Caki2 (cell line): ENCODE results near the gene RAB5IF. TPM values are rescaled to one million over a fixed set of nuclear protein-coding genes. Genes with fewer than 3 reads are reported as not detected.
"Not testable (repeated sequence)": the region's sequence is repeated elsewhere in the genome, so short reads cannot be mapped to it uniquely, and the experiment has no call there.

ENCODE experiments used
- DNase-seq: peaks from one replicate; pipeline ENCODE4 v3.0.0-alpha.2; 2015; ENCODE audit warnings: low read depth
- in situ Hi-C: cut with HindIII; loops from 2 replicates; pipeline ENCODE4 v1.10.0; 2016; ENCODE audit warnings: low sequenced_read_pairs, low pct_unique_long_range_greater_than_20kb, mixed read lengths
- total RNA-seq: library from RNA; depleted of rRNA; stranded (reverse); fragments of >200 nt; shearing (Covaris generic); gene quantifications from 2 replicates; pipeline ENCODE4 v1.2.3, GENCODE V29; 2014; ENCODE audit warnings: low replicate concordance

Gene RAB5IF
- total RNA-seq, 1 experiment from 2014 or later, result 423 TPM

DNA sequence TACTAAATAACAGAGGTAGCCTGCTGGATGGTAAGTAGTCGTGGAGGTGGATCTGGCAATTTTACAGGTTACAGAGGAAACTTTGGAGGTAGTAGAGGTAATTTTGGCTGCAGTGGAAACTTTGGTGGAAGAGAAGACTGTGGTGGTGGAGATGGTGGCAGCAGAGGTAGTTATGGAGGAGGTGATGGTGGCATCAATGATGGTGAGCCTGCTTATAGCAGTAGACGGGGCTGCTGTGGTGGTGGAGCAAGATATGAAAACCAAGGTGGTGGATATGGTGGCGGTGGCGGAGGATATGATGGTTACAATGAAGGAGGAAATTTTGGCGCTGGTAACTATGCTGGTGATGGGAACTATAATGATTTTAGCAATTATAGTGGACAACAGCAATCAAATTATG, 15.3 kb downstream of the RAB5IF start:
- in situ Hi-C loops, result no loop called here
- DNase-seq, result no peak

DNA sequence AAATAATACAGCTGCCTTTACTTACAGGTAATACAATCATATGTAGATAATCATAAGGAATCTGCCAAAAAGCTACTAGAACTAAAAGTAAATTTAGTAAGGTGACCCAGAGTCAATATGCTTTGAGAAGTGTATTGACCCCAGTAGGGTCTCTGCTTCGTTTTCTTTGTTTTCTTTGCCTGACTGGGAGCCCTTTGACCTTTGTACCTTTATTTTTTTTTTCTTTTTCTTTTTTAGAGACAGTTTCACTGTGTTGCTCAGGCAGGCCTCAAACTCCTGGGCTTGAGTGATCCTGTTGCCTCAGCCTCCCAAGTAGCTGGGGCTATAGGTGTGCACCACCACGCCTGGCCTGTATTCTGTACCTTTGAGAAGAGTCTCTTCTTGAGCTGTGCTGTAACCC, 17.9 kb downstream of the RAB5IF start:
- DNase-seq, result no peak
- in situ Hi-C loops, result no loop called here

DNA sequence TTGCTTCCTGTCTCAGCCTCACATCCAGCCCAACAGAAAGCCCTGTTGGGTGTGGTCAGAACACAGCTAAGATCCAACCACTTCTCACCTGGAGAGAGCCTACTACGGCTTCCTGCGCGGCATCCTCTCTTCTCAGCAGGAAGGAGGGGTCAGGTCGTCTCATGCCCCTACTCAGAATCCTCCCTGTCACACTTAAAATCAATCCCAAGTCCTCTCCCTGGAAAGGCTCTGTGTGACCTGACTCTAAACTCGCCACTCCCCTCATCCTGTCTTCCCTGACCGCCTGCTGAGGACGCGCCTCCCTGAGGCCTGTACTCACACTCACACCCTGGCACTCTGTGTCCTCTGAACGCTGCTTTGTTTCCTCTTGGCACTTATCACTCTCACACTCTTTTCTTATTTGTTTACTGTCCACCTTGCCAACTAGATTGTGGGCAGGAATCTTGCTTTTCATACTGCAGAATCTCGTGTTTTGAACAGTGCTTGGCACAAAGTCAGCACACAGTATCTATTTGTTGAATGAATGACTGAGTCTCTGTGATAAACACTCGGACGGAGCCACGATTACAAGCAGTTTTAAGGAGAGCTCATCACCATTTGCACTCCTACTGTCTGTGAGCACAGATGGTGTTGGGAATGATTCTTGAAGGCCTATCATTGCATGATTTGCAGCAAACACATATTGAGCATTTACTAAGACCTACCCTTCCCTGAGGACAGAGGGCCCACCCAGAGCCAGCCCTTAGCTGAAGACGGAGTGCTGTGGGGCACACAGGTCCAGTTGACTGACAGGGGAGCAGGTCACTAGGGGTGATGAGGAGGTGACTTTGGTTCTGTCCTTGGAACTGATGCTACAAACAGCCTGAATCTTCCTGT, 18.7 kb downstream of the RAB5IF start:
- in situ Hi-C loops, result no loop called here

DNA sequence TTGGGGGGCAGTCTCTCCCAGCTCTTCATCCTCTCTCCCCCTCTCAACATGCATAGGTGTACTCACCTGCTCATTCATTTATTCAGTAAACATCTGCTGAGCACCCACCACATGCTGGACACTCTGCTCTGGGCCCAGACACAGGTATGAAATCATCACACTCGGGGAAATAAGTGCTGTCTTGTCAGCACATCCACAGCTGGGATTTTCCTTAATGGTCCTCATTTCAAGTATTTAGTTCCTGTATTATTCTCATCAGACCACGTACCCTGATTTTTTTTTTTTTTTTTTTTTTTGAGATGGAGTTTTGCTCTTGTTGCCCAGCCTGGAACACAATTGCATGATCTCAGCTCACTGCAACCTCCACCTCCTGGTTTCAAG, 19.4 kb downstream of the RAB5IF start:
- in situ Hi-C loops, result no loop called here
- DNase-seq, result no peak

More for the DNA sequence above, 18.7 kb downstream of the RAB5IF start:
- DNase-seq, result no peak

DNA sequence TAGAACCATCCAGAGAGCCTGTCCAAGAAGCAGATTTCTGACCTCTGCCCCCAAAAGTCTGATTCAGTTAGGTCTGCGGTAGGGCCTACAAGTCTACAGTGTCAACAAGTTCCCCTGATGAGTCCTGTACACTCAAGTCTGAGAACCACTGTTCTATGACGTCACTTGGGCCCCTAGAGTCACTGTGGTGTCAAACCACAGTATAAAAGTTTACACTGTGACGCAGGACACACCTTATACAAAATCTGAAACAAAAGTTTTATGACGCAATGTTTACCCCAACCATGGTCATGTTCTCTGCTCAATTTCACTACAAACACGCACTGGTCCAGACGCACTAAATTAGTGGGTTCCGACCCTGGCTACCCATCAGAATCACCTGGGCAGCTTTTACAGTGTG, 22.5 kb downstream of the RAB5IF start:
- in situ Hi-C loops, result no loop called here
- no peak for DNase-seq

DNA sequence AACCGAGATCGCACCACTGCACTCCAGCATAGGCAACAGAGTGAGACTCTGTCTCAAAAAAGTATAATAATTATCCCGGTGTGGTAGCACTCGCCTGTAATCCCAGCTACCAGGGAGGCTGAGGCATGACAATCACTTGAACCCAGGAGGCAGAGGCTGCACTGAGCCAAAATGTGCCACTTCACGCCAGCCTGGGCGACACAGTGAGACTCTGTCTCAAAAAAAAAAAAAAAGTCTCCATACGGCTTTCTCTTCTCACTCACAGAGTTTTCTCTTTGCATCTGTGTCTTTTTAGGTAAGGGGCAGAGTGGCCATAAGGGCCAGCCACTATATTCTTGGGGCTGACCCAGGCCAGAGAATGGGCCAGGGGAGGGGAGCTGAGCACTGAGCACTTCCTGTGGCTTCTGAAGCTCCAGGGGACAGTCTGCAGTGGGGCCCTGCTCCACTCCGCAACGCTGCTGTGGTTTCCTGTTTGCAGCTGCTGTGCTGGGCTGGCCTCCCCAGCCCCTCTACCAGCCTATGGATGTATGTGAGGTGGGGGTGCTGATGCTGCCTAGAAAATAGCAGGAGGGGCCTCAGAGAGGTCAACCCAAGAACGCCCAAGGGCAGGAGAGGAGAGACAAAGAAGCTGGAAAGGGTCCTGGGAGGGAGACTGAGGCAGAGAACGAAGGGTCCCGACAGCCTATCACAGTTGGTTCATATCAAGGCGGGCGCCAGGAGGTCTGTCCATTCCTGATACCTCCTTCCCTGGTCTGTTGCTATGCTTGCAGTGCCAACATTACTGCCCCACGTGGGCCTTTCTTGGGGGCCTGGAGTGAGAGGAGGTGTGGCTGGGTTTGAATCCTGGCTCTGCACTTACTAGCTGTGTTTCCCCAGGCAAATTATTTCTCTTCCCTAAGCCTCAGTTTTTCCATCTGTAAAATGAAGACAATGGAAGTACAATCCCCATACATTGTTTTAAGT, 24.4 kb downstream of the RAB5IF start:
- in situ Hi-C loops, result no loop called here

DNA sequence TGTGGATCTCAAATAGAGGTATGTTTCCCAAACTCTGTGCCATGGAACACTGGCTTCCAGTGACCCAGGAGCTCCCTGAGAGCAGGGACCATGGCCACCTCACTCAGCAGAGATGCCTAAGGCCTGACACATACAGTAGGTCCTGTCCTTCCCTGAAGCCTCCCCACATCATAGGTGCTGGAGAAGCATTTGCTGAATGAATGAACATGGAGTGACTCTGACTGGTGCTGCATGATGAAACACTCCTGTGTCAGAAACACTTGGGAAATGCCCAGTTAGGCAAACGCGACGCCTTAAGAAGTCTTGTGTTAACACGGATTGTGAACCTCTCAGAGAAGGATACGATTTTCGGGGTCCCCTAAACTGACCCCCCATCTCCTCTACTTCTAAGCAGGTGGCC, 26.1 kb downstream of the RAB5IF start:
- no peak for DNase-seq
- in situ Hi-C loops, result no loop called here

More for the DNA sequence above, 24.4 kb downstream of the RAB5IF start:
- no peak for DNase-seq

DNA sequence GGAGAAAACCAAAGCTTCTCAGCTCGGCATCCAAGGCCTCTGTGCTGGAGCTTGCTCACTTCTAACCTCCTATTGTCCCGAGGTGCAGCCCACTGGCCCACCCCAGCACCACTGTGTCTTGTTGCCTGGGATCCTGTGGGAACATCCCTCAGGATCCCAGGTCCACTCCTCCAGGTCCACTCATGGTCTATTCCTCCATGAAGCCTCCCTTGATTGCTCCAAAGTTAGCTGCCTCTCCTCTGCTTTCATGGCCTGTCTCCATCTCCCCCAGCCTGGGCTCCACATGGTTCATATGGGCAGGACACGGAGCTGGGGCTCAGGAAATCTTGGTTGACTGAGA, 26.5 kb downstream of the RAB5IF start:
- no peak for DNase-seq
- in situ Hi-C loops, result no loop called here

DNA sequence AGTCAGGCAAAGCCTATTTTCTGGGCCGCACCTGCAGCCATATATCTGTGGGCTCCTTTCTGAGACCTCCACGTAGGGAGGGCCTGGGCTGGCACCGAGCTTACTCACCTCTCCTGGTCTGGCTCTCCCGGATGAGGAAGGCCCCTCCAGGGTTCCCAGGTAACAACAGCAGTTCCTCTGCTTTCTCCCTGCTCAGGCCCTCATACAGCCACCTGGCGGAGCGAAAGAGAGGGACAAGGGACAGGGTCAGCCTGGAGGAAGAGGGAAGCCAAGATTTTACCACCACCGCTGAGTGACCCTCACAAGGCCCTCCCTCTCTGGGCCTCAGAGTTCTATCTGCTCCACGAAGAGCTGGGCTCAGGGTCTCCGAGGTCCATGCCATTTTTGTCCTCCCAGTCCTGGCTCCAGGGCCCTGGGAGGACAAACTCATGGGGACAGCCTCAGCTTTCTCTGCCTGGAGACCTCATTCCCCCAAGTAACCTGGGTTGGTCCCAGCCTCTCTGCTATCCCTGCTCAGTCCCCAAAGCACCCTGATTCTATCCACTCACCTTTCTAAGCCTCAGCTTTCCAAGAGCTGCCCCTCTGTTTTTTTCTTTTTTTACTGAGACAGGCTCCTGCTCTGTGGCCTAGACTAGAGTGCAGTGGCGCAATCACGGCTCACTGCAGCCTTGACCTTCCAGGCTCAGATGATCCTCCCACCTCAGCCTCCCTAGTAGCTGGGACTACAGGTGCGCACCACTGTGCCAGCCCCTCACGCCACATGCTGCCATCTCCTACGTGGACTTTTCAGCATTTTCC, 27.1 kb downstream of the RAB5IF start:
- in situ Hi-C loops, result no loop called here
- DNase-seq, result no peak

DNA sequence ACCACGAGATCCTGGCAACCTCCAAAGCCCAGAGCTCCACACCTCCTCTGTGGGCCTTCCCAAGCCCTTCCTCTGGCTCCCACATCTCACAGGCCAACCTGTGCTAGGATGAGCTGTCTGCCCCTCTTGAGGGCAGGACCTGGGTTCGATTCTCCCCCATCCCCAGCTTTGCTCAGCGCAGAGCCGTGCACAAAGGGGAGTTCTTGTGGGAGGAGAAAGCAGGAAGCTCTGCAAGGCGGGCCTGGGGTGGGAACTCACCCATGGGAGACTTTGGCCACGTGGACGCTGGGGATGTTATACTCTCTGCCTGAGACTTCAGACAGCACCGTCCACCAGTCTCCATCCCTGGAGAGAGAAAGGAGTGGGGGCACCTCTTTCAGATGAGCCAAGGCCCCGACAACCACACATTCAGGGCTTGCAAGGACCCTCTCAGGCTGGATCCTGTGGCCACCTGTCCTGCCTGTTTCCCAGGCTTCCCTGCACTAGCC, 27.8 kb downstream of the RAB5IF start:
- in situ Hi-C loops, result no loop called here
- no peak for DNase-seq

DNA sequence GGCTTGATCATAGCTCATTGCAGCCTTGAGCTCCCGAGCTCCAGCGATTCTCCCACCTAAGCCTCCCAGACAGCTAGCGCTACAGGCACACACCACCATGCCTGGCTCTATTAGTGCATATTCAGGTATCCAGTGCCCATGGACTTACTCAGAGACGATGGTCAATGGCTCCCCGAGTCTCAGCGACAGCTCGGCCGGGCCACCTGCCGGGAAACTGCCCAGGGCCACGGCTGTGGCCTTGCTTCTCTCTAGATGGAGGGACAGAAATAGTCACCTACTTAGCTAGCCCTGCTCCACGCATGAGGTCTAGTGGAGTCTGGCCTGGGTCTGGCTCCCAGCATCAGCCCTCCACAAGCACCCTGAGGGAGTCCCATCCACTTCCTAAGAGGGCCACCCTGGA, 28.8 kb downstream of the RAB5IF start:
- DNase-seq, result no peak
- in situ Hi-C loops, result no loop called here

DNA sequence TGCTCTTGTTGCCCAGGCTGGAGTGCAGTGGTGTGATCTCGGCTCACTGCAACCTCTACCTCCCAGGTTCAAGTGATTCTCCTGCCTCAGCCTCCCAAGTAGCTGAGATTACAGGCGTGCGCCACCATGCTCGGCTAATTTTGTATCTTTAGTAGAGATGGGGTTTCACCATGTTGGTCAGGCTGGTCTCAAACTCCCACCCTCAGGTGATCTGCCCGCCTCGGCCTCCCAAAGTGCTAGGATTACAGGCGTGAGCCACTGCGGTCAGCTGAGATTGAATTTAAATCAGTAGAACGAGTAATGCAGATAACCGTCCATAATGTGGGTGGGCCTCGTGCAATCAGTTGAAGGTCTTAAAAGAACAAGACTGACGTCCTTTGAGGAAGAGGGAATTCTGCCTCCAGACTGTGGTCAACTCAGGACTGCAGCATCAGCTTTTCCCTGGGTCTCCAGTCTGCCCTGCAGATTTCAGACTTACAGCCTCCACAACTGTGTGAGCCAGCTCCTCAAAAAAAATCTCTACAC, 33.4 kb downstream of the RAB5IF start:
- DNase-seq, in situ Hi-C loops: not testable (repeated sequence)

DNA sequence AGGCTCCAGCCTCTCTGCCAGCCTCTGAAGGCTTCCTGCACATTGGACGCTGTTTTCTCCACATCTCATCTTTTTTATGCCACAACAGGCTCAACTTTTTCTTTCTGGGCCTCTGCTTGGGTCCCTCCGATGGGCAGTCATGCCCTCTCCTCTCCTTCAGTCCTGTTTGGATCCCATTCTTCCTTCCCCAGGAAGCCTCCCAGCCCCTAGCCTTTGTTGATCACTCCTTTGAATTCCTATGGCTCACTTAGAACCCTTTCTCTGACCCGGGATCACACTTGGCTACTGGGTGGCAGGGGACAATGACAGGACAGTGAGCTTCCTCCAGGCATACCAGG, 35.9 kb downstream of the RAB5IF start:
- in situ Hi-C loops, result no loop called here
- DNase-seq, result no peak

DNA sequence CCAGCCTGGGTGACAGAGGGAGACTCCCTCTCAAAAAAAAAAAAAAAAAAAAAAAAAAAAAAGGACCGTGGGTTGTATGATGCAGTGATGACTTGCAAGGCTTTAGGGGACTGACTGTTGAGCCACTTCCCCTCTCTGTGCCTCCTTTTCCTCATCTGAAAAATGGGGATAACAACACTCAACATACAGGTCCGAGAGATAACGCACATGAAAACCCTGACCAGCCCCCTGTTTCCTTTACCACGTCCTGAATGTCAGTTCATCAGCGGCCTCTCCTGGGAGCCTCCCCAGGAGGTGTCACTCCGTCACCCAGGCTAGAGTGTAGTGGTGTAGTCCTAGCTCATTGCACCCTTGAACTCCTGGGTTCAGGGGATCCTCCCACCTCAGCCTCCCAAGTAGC, 36.6 kb downstream of the RAB5IF start:
- no peak for DNase-seq
- in situ Hi-C loops, result no loop called here

DNA sequence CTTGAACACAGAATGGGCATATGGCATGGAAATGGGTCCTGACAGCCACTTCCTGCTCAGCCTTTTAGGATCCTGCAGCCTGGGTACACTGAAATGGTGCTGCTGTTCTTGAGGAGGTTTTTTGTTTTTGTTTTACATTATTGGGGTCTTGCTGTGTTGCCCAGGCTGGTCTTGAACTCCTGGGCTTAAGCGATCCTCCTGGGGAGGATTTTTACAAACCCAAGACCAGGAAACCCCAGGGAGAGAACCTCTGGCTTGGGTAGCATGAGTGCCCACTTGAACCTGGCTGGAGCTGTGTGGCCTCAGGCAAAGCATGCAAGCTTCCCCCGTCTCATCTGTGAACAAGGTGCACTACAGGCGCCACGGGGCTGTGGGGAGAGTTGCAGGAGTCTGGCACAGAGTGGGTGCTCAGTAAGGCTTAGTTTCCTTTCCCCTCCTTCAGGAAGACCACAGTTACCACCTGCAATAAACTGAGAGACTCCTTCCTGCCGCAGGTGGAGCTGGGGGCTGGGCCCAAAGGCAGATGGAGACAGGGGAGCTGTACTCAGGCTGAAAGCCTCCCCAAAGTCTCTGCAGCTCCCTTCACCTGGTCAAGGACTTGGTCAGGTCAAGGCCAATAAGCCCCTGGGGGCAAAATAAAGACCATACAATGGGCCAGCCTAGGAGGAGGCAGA, 38.6 kb downstream of the RAB5IF start:
- in situ Hi-C loops, result no loop called here
- no peak for DNase-seq

DNA sequence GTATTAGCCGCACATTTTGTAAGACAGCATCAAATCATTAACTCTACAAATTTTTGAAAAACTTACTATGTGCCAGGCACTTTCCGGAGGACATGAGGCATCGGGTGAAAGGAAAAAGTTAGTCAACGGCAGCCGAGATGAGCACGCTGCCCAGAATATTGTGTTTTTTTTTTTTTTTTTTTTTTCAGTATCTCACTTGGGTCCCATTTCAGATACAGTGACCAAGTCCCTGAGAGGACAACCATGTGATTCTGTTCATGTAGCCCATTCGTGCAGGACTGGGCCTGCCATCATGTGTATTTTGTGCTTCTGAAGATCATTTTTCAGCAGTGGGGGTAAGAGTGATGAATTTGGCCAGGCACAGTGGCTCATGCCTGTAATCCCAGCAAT, 39.1 kb downstream of the RAB5IF start:
- DNase-seq, result no peak
- in situ Hi-C loops, result no loop called here

DNA sequence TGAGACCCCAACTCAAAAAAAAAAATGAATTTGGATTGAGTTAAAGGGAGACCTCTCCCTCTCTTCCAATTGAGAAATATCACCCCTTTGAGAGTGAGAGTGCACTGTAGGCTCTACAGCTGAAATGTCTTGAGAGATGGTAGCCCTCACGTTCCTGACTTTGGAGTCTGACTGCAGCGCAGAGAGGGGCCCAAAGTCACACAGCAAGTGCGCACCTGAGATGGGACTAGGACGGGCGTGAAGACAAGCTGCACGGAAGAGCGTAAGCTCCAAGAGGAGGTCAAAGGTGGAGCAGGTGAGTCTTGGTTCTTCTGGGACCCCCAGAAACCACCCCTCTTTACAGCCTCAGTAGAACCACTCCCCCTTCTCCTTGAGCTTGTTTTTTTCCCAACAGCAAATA, 39.8 kb downstream of the RAB5IF start:
- DNase-seq, result no peak
- in situ Hi-C loops, result no loop called here

DNA sequence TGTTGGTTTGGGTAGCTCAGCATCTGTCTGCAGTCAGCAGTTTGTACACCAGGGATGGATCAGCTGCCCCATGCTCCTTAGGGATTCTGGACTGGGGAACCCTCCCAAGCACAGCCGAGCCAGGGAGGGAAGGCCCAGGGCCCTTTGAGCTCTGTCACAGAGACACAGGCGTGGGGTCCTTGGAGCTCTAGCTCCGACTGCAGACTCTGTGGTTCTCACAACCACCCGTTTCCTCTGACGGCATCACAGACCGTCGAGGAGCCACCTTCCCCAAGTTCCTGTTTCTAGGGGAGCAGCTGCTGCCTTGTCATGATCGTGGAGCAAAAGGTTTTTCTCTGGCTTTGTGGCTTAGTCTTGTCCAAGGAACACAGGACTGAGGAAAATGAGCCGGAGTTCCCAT, 40.4 kb downstream of the RAB5IF start, which contains the start of gene SLA2:
SLA2 (minus strand) TSS at position 199 of the 400 bp plus-strand sequence. CDS start 4,861 bp downstream, outside the sequence.
- in situ Hi-C loops, result no loop called here

More for the DNA sequence above, 40.4 kb downstream of the RAB5IF start, which contains the start of gene SLA2:
- DNase-seq, result no peak
